BJ (cell line): ENCODE data around the gene DGKQ. TPM values are rescaled to one million over a fixed set of nuclear protein-coding genes. Genes with fewer than 3 reads are reported as not detected.
A peak's percentile ranks its signal among the peaks of the same experiment; 100 is the strongest.

Experiments used
- CTCF ChIA-PET: fragments of 350-600 bp; formaldehyde crosslinking; extraction: SDS; loops from one replicate; lab custom pipeline; 2021; ENCODE audit warnings: antibody characterized with exemption, inconsistent platforms; lab: Yijun Ruan, JAX
- POLR2A ChIA-PET: fragments of 300-600 bp; sonication (Branson Sonifier 250); formaldehyde crosslinking; extraction: SDS; loops from one replicate; lab custom pipeline; 2021; ENCODE audit warnings: antibody characterized with exemption; lab: Charles Lee
- DNase-seq: peaks from one replicate; pipeline ENCODE4 v3.0.0-alpha.2; 2011; ENCODE audit warnings: low read depth
- H3K27me3 ChIP-seq: 2 replicates; pipeline ENCODE4 v1.6.0; 2011; ENCODE audit warnings: low read length; ENCODE audit not compliant: control insufficient read depth, insufficient read depth
- H3K36me3 ChIP-seq: 2 replicates; pipeline ENCODE4 v1.5.1; 2011; ENCODE audit warnings: low read length; ENCODE audit not compliant: control insufficient read depth, insufficient read depth
- H3K4me3 ChIP-seq: 2 replicates; pipeline ENCODE4 v1.5.1; 2011; ENCODE audit warnings: low read depth, mild to moderate bottlenecking, control low read depth, low read length
- polyA plus RNA-seq: library from polyadenylated mRNA; depleted of rRNA; stranded (reverse); fragments of >200 nt; gene quantifications from 2 replicates; pipeline ENCODE4 v1.2.3, GENCODE V29; 2011
- TF ChIP-seq, protein P1 (sequence below): IDR thresholded peaks from 2 replicates; pipeline ENCODE4 v1.5.1; 2011; ENCODE audit warnings: low read depth, mild to moderate bottlenecking, control low read depth, inconsistent platforms, low read length, moderate library complexity; ENCODE audit not compliant: insufficient read depth

Gene DGKQ
- polyA plus RNA-seq, 1 experiment, result 6.5 TPM

DNA sequence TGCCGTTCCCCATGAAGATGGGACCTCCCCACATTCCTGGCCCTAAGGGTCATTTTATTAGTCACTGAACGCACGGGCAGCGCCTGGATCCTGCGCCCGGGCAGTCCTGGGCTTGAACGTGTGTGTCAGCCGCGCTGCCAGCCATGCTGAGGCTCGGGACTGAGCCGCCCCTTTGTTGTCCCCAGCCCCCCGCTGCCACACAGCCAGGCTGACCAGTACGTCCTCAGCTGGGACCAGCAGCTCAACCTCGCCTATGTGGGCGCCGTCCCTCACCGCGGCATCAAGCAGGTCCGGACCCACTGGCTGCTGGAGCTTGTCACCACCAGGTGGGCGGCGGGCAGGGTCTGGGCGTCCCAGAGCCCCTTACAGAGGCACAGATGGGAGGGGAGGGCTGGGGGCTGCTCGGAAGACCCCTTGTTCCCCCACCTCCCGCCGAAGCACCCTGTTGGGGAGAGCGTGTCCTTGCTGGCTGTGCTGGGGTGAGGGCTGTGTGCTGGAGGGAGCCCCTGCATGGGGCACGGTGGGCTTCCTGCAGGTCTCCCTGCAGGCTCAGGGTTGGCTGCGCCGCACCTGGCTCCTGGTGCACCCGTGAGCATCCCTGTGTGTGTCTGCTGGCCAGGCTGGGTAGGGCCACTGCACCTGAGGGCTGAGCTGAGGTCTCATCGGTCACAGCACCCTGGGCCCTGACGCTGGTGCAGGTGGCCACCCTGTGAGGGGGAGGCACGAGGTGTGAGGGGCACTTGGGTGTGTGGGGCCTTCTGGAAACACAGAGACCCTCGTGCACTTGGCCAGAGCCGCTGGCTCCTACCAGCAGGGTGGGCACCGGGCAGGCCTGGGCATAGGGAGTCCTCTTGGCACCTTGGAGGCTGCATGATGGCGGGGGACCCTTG lies 14.5 kb upstream of the DGKQ start:
- peaks cover 4% of the 10 kb centered on the region for H3K36me3 ChIP-seq
- H3K4me3 ChIP-seq, result peak overlapping the region; percentile 50
- POLR2A ChIA-PET, result no interaction called here
- DNase-seq, result no peak
- H3K27me3 ChIP-seq, result no peaks in the 10 kb centered on the region
- TF ChIP-seq, protein P1, sequence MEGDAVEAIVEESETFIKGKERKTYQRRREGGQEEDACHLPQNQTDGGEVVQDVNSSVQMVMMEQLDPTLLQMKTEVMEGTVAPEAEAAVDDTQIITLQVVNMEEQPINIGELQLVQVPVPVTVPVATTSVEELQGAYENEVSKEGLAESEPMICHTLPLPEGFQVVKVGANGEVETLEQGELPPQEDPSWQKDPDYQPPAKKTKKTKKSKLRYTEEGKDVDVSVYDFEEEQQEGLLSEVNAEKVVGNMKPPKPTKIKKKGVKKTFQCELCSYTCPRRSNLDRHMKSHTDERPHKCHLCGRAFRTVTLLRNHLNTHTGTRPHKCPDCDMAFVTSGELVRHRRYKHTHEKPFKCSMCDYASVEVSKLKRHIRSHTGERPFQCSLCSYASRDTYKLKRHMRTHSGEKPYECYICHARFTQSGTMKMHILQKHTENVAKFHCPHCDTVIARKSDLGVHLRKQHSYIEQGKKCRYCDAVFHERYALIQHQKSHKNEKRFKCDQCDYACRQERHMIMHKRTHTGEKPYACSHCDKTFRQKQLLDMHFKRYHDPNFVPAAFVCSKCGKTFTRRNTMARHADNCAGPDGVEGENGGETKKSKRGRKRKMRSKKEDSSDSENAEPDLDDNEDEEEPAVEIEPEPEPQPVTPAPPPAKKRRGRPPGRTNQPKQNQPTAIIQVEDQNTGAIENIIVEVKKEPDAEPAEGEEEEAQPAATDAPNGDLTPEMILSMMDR, result no peak
- CTCF ChIA-PET, result interaction anchor here (0.8 to 2.5 kb wide), 7 partner anchors 11 to 302 kb away, joined by 3 to 15 read pairs (median 3); no protein-coding TSS in a partner anchor

- H3K27me3 ChIP-seq, result no peaks in the 10 kb centered on the region
- POLR2A ChIA-PET, result interaction anchor here (0.6 kb wide), 1 partner anchor 66 kb away, joined by 7 read pairs; no protein-coding TSS in a partner anchor
Observed at GRCh38 chr4:986879-987623, 13.7 kb upstream of the DGKQ start, which contains the start of gene IDUA. Gene IDUA, plus strand, starts transcription at chr4:987044. Its CDS starts 41 bp downstream, at chr4:987085.

GRCh38 chr4:986428-986878 lies 13.1 kb upstream of the DGKQ start:
- ChIA-PET CTCF (interaction anchor here (1.0 to 2.5 kb wide), 4 partner anchors 12 to 245 kb away, joined by 3 to 15 read pairs (median 5); no protein-coding TSS in a partner anchor), POLR2A (interaction anchor here (0.6 kb wide), 1 partner anchor 67 kb away, joined by 7 read pairs; no protein-coding TSS in a partner anchor)
- Histone ChIP-seq H3K36me3 (peaks cover 1% of the 10 kb centered on the region), H3K4me3 (peak overlapping the region; percentile 50), H3K27me3 (no peaks in the 10 kb centered on the region)
- TF ChIP-seq, protein P1, result no peak
- DNase-seq, result no peak

More at GRCh38 chr4:986879-987623, 13.7 kb upstream of the DGKQ start, which contains the start of gene IDUA:
- no peak for DNase-seq
- peaks cover 4% of the 10 kb centered on the region for H3K36me3 ChIP-seq
- peak within 1 kb of the TSS; percentile 50 for H3K4me3 ChIP-seq
- CTCF ChIA-PET, result interaction anchor here (0.8 to 2.5 kb wide), 7 partner anchors 12 to 301 kb away, joined by 3 to 15 read pairs (median 3); no protein-coding TSS in a partner anchor
- TF ChIP-seq, protein P1, result peak; percentile 60

- Histone ChIP-seq H3K36me3 (no peaks in the 10 kb centered on the region; the same call in 1 of the 2 replicates), H3K27me3 (no peaks in the 10 kb centered on the region), H3K4me3 (peak overlapping the region; percentile 24)
- ChIA-PET POLR2A (no interaction called here), CTCF (interaction anchor here (0.7 to 2.3 kb wide), 2 partner anchors 13 to 510 kb away, joined by 3 to 6 read pairs; no protein-coding TSS in a partner anchor)
- TF ChIP-seq, protein P1, result no peak
- DNase-seq, result no peak
Observed at GRCh38 chr4:985123-985830, 11.9 kb upstream of the DGKQ start.
